ENCODE data around the gene KCNE3.

Gene KCNE3

GRCh38 chr11:74466916-74467885, at the start of gene KCNE3:
TSS of gene KCNE3 (minus strand) at chr11:74467549. CDS start at chr11:74457563, 9,986 bp downstream.
- DNase-seq (ENCODE audit: low read depth): peak; percentile 49
- TF ChIP-seq, protein P1, sequence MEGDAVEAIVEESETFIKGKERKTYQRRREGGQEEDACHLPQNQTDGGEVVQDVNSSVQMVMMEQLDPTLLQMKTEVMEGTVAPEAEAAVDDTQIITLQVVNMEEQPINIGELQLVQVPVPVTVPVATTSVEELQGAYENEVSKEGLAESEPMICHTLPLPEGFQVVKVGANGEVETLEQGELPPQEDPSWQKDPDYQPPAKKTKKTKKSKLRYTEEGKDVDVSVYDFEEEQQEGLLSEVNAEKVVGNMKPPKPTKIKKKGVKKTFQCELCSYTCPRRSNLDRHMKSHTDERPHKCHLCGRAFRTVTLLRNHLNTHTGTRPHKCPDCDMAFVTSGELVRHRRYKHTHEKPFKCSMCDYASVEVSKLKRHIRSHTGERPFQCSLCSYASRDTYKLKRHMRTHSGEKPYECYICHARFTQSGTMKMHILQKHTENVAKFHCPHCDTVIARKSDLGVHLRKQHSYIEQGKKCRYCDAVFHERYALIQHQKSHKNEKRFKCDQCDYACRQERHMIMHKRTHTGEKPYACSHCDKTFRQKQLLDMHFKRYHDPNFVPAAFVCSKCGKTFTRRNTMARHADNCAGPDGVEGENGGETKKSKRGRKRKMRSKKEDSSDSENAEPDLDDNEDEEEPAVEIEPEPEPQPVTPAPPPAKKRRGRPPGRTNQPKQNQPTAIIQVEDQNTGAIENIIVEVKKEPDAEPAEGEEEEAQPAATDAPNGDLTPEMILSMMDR (IDR thresholded peaks at IDR 0.05; ENCODE audit: low read length, missing control alignments): no peak
- H3K4me3 ChIP-seq (replicated peaks; ENCODE audit: low read depth, low read length): peak within 1 kb of the TSS; percentile 57

GRCh38 chr11:74507582-74507981, 40.2 kb upstream of the KCNE3 start:
- no peak for DNase-seq (ENCODE audit: low read depth)
- TF ChIP-seq, protein P1 (IDR thresholded peaks at IDR 0.05; ENCODE audit: low read length, missing control alignments): no peak
- H3K4me3 ChIP-seq (replicated peaks; ENCODE audit: low read depth, low read length): no peak overlapping the region

GRCh38 chr11:74506823-74507222, 39.5 kb upstream of the KCNE3 start:
- DNase-seq (ENCODE audit: low read depth): peak; percentile 22
- H3K4me3 ChIP-seq (replicated peaks; ENCODE audit: low read depth, low read length): no peak overlapping the region
- TF ChIP-seq, protein P1 (IDR thresholded peaks at IDR 0.05; ENCODE audit: low read length, missing control alignments): no peak

- TF ChIP-seq, protein P1 (IDR thresholded peaks at IDR 0.05; ENCODE audit: low read length, missing control alignments): no peak
- no peak overlapping the region for H3K4me3 ChIP-seq (replicated peaks; ENCODE audit: low read depth, low read length)
- no peak for DNase-seq (ENCODE audit: low read depth)
Measured at GRCh38 chr11:74505911-74506310, 38.6 kb upstream of the KCNE3 start.

DNA sequence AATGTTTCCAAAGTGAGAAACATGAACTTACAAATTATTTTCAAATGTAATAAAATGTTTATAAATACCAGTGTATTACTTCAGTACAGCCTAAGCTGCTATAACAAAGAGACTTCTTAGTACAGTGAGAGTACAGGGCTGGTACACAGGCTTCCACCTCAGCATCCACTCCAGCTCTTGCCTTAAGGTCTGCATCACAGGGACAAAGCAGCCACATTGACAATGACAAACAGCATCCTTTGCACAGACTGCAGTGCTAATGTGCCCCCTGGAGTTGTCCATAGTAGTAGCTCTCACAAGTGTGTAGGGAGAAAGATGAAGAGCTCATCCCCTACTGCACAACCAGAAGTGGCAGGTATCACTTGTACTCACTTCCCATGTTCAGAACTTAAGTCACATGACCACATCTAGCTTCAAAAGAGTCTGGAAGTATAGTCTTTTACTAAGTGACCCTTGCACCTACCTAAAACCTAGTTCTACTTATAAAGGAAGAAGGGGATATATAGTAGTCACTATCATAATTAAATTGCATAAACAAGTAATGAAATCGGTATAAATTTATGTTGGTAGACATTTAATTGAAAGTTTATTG, 36.8 kb upstream of the KCNE3 start:
- H3K4me3 ChIP-seq (replicated peaks; ENCODE audit: low read depth, low read length): no peak overlapping the region
- DNase-seq (ENCODE audit: low read depth): no peak
- TF ChIP-seq, protein P1 (IDR thresholded peaks at IDR 0.05; ENCODE audit: low read length, missing control alignments): no peak

- TF ChIP-seq, protein P1 (IDR thresholded peaks at IDR 0.05; ENCODE audit: low read length, missing control alignments): no peak
- H3K4me3 ChIP-seq (replicated peaks; ENCODE audit: low read depth, low read length): no peak overlapping the region
- DNase-seq (ENCODE audit: low read depth): no peak
Measured at GRCh38 chr11:74494916-74495315, 27.6 kb upstream of the KCNE3 start.
